ENCODE measurements around the gene FREM1. TPM values are rescaled to one million over a fixed set of nuclear protein-coding genes. Genes with fewer than 3 reads are reported as not detected.

Gene FREM1
- total and polyA plus RNA-seq, 2 of the 13 experiments (the other 11 are each of a cell fraction or from before 2014, with no cell fraction given), result 64.3 to 202 TPM

GRCh38 chr9:14868772-14869583 is 41.2 kb downstream of the FREM1 start (continued):
- TF ChIP-seq, protein P1, sequence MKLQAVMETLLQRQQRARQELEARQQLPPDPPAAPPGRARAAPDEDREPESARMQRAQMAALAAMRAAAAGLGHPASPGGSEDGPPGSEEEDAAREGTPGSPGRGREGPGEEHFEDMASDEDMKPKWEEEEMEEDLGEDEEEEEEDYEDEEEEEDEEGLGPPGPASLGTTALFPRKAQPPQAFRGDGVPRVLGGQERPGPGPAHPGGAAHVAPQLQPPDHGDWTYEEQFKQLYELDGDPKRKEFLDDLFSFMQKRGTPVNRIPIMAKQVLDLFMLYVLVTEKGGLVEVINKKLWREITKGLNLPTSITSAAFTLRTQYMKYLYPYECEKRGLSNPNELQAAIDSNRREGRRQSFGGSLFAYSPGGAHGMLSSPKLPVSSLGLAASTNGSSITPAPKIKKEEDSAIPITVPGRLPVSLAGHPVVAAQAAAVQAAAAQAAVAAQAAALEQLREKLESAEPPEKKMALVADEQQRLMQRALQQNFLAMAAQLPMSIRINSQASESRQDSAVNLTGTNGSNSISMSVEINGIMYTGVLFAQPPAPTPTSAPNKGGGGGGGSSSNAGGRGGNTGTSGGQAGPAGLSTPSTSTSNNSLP (IDR thresholded peaks at IDR 0.05; ENCODE audit: low read depth, low read length), result peak; percentile 69
- TF ChIP-seq ZNF124 (CRISPR knock-in tag; IDR thresholded peaks at IDR 0.05) (peak; percentile 70; the same call in 1 of the 2 replicates), REXO4 (CRISPR knock-in tag; IDR thresholded peaks at IDR 0.05; ENCODE audit: borderline replicate concordance) (no peak), BCL6 (CRISPR knock-in tag; IDR thresholded peaks at IDR 0.05) (peak; percentile 67), TFAP4 (IDR thresholded peaks at IDR 0.05; ENCODE audit: borderline replicate concordance, low read depth) (peak; percentile 61; the same call in 1 of the 2 replicates), ZNF558 (CRISPR knock-in tag; IDR thresholded peaks at IDR 0.05; ENCODE audit: borderline replicate concordance) (peak; percentile 63; the same call in 1 of the 2 replicates), KAT8 (CRISPR knock-in tag; IDR thresholded peaks at IDR 0.05) (peak; percentile 81), ZNF205 (CRISPR knock-in tag; IDR thresholded peaks at IDR 0.05) (peak; percentile 14; the same call in 1 of the 2 replicates), ZNF280B (CRISPR knock-in tag; IDR thresholded peaks at IDR 0.05; ENCODE audit: borderline replicate concordance) (no peak), ZNF713 (CRISPR knock-in tag; IDR thresholded peaks at IDR 0.05) (no peak), ZMYM4 (CRISPR knock-in tag; IDR thresholded peaks at IDR 0.05) (peak; percentile 55), ZNF792 (CRISPR knock-in tag; IDR thresholded peaks at IDR 0.05) (peak; percentile 94)
- TF ChIP-seq, protein P2, sequence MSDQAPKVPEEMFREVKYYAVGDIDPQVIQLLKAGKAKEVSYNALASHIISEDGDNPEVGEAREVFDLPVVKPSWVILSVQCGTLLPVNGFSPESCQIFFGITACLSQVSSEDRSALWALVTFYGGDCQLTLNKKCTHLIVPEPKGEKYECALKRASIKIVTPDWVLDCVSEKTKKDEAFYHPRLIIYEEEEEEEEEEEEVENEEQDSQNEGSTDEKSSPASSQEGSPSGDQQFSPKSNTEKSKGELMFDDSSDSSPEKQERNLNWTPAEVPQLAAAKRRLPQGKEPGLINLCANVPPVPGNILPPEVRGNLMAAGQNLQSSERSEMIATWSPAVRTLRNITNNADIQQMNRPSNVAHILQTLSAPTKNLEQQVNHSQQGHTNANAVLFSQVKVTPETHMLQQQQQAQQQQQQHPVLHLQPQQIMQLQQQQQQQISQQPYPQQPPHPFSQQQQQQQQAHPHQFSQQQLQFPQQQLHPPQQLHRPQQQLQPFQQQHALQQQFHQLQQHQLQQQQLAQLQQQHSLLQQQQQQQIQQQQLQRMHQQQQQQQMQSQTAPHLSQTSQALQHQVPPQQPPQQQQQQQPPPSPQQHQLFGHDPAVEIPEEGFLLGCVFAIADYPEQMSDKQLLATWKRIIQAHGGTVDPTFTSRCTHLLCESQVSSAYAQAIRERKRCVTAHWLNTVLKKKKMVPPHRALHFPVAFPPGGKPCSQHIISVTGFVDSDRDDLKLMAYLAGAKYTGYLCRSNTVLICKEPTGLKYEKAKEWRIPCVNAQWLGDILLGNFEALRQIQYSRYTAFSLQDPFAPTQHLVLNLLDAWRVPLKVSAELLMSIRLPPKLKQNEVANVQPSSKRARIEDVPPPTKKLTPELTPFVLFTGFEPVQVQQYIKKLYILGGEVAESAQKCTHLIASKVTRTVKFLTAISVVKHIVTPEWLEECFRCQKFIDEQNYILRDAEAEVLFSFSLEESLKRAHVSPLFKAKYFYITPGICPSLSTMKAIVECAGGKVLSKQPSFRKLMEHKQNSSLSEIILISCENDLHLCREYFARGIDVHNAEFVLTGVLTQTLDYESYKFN (CRISPR knock-in tag; conservative IDR thresholded peaks at IDR 0.05), result peak; percentile 94
- TF ChIP-seq, protein P3, sequence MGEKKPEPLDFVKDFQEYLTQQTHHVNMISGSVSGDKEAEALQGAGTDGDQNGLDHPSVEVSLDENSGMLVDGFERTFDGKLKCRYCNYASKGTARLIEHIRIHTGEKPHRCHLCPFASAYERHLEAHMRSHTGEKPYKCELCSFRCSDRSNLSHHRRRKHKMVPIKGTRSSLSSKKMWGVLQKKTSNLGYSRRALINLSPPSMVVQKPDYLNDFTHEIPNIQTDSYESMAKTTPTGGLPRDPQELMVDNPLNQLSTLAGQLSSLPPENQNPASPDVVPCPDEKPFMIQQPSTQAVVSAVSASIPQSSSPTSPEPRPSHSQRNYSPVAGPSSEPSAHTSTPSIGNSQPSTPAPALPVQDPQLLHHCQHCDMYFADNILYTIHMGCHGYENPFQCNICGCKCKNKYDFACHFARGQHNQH (CRISPR knock-in tag; IDR thresholded peaks at IDR 0.05), result peak; percentile 40
- TF ChIP-seq, protein P4, sequence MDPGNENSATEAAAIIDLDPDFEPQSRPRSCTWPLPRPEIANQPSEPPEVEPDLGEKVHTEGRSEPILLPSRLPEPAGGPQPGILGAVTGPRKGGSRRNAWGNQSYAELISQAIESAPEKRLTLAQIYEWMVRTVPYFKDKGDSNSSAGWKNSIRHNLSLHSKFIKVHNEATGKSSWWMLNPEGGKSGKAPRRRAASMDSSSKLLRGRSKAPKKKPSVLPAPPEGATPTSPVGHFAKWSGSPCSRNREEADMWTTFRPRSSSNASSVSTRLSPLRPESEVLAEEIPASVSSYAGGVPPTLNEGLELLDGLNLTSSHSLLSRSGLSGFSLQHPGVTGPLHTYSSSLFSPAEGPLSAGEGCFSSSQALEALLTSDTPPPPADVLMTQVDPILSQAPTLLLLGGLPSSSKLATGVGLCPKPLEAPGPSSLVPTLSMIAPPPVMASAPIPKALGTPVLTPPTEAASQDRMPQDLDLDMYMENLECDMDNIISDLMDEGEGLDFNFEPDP (CRISPR knock-in tag; conservative IDR thresholded peaks at IDR 0.05), result no peak
- TF ChIP-seq, protein P5, sequence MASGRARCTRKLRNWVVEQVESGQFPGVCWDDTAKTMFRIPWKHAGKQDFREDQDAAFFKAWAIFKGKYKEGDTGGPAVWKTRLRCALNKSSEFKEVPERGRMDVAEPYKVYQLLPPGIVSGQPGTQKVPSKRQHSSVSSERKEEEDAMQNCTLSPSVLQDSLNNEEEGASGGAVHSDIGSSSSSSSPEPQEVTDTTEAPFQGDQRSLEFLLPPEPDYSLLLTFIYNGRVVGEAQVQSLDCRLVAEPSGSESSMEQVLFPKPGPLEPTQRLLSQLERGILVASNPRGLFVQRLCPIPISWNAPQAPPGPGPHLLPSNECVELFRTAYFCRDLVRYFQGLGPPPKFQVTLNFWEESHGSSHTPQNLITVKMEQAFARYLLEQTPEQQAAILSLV (CRISPR knock-in tag; IDR thresholded peaks at IDR 0.05; ENCODE audit: borderline replicate concordance), result no peak
